Breast epithelium (tissue), 3 donors: ENCODE measurements around the gene PGAM5.

Experiments
- POLR2A ChIP-seq: fragments of 450-650 bp; IDR thresholded peaks from one replicate; pipeline ENCODE4 v1.6.1; 2016; ENCODE audit warnings: antibody characterized with exemption, mild to moderate bottlenecking, moderate library complexity
- POLR2AphosphoS5 ChIP-seq, 3 donors: sonication (generic); formaldehyde crosslinking; IDR thresholded peaks; one replicate each; pipeline ENCODE4 v1.6.1; 2017; ENCODE audit warnings: antibody characterized with exemption in 3 of 3
- TF ChIP-seq, protein P1 (sequence below), 3 donors: fragments of 450-650 bp; IDR thresholded peaks; one replicate each; pipeline ENCODE4 v1.5.1; 2016 to 2017; ENCODE audit warnings: antibody characterized with exemption in 3 of 3, mild to moderate bottlenecking in 3 of 3, moderate library complexity in 3 of 3

DNA sequence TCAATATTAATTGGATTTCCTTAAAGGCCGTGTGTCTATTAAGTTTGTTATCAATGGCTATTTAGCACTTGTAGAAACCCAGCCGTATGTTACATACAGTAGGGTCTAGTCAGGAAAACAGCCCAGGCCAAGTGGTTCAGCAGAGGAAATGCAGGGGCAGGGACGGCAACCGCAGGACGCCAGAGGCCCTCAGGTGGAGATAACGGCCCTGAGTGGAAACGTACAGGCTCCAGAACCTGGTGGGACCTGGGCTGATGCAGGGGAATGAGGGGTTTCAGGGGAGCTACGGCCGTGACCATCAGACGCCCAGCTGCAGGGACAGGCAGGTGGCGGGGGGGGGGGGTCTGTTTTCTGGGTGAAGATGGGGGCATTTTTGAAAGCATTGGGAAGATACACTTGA is 54.7 kb downstream of the PGAM5 start:
- TF ChIP-seq POLR2A (no peak), POLR2AphosphoS5 (IDR thresholded peaks at IDR 0.05) (no peak)
- TF ChIP-seq, protein P1, sequence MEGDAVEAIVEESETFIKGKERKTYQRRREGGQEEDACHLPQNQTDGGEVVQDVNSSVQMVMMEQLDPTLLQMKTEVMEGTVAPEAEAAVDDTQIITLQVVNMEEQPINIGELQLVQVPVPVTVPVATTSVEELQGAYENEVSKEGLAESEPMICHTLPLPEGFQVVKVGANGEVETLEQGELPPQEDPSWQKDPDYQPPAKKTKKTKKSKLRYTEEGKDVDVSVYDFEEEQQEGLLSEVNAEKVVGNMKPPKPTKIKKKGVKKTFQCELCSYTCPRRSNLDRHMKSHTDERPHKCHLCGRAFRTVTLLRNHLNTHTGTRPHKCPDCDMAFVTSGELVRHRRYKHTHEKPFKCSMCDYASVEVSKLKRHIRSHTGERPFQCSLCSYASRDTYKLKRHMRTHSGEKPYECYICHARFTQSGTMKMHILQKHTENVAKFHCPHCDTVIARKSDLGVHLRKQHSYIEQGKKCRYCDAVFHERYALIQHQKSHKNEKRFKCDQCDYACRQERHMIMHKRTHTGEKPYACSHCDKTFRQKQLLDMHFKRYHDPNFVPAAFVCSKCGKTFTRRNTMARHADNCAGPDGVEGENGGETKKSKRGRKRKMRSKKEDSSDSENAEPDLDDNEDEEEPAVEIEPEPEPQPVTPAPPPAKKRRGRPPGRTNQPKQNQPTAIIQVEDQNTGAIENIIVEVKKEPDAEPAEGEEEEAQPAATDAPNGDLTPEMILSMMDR (IDR thresholded peaks at IDR 0.05): no peak
